GDM1 (cell line): ENCODE data around the gene SUV39H2.
"Not testable (repeated sequence)": the region's sequence is repeated elsewhere in the genome, so short reads cannot be mapped to it uniquely, and the experiment has no call there.

ENCODE experiments used
- DNase-seq: peaks from one replicate; lab custom pipeline; 2025; lab: John Stamatoyannopoulos, UW

The SUV39H2 gene

DNA sequence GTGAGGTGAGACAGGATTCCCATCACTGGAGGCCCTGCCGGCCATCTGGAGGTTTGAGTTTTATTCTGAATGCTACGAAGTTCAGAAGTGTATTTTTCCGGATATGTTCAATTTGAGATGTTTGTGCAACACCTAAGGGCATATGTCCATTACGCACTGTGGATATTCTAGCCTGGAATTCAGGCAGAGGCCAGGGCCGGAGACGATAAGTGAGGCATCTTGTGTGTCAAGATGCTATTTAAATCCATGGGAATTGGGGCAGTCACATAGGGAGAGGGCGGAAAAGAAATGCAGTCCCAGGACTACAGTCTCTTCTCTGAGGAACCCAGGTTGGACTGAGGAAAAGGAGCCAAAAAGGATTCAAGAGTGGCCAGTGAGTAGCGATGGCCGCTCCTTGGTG, 1.9 kb upstream of the SUV39H2 start:
- no peak for DNase-seq

GRCh38 chr10:14879124-14879927, 660 bp downstream of the SUV39H2 start:
- DNase-seq: no peak

DNA sequence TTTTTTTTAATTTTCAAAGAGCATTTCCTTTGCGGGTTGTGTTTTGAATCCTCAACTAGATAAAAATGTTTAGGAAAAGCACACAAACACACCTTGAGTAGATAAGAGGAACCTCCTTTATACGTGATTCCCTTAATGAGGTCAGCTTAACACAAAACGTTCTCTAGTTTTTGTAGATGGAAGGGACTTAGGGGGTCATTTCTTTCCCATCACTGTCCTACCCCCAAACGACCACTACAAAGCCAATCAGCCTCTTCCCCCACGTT, 1.2 kb downstream of the SUV39H2 start:
- no peak for DNase-seq

DNA sequence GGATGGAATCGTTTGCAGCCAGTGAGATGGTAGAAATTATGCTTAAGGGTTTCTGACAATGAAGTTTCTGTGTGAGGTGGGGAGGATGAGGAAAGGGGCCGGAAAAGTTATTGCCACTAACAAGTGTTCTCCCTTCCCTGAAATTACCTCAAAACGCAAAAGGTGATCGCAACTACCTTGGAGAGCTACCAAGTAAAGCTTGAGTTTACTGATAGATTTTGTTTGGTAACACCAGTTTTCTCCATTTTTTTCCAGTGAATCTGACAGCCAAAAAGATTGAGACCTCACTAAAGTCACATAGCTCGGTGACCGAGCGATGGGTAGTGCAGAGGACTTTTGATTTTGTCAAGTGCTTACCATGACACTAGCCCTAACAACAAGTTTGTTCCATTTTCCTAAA, 1.6 kb downstream of the SUV39H2 start:
- no peak for DNase-seq

DNA sequence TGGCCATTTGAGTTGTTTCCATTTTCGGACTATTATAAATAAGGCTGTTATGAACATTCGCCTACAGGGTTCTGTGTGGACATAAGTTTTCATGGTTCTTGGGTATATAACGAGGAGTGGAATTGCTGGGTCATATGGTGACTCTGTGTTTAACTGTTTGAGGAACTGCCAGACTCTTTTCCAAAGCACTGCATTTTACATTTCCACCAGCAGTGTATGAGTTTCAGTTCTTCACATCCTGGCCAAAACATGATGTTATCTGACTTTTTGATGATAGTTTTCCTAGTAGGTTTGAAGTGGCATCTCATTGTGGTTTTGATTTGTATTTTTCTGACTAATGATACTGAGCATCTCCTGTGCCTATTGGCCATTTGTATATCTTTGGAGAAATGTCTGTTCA, 5.4 kb downstream of the SUV39H2 start:
- no peak for DNase-seq

DNA sequence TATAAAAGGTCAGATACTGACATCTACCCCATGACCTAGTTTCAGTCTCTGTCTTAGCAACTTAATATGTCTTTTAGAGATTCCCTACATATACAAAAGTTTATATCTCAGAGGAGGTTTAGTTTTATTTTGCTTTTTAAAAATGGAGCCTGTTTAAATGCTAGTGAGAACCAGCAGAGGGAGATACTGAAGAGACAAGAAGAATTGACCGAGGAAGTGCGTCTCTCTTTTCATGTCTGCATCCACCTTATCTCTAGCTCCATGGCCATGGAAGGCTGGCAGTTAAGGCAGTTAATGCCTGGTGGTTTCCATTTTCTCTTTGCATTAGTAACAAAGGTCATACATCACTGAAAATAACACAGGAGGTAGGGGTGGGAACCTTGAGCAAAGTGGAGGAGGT, 10.7 kb downstream of the SUV39H2 start:
- no peak for DNase-seq

GRCh38 chr10:14891151-14891550, 12.5 kb downstream of the SUV39H2 start:
- DNase-seq: no peak

GRCh38 chr10:14904316-14904732, 25.7 kb downstream of the SUV39H2 start:
- no peak for DNase-seq

- no peak for DNase-seq
Observed at GRCh38 chr10:14904864-14905263, 26.2 kb downstream of the SUV39H2 start.

DNA sequence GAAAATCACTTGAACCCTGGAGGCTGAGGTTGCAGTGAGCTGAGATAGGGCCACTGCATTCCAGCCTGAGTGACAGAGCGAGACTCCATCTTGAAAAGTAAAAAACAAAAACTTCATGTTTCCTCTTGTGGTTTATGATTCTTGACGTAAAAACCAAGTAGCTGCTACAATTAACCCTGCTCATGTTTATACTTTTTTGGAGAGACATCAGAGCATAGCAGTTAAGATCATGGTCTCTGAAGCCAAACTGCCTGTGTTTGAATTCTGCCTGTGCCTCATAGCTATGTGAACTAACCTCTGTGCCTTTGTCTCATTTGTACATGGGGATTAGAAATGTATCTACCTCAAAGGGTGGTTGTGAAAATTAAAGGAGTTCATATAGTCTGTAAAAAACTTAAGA, 27.2 kb downstream of the SUV39H2 start:
- DNase-seq: no peak

- no peak for DNase-seq
Observed at GRCh38 chr10:14906765-14907164, 28.1 kb downstream of the SUV39H2 start.

DNA sequence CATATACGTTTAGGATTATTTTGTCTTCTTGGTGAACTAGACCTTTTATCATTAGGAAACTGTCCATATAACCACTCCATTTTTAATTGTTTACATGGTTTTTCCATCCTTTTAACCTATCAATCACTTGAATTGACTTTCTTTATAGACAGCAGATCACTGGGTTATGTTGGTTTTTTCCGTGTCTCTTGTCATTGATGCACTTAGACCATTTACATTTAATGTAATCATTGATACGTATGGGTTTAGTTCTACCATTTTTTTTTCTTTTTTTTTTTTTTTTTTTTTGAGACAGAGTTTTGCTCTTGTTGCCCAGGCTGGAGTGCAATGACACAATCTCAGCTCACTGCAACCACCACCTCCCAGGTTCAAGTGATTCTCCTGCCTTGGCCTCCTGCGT, 28.9 kb downstream of the SUV39H2 start:
- not testable (repeated sequence) for DNase-seq

DNA sequence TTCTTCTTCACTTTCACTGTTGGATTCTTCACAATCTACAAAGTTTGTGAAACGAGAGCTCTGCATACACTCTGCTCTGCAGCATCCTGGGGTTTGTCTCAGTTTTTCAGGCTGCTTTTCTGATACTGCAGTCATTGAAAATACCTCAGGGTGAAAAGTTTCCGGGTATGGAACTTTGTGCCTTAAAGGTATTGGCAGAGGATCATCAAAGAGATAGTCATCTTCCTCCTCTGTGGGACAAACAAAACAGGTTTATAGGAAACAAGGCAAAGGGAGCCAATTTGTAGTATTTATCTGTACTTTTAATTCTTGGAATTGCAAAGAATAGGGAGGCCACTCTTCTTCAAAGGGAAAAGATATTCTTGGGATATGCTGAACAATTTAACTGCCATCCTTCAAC, 30.4 kb downstream of the SUV39H2 start:
- no peak for DNase-seq

- no peak for DNase-seq
Observed at GRCh38 chr10:14910953-14911352, 32.3 kb downstream of the SUV39H2 start.

GRCh38 chr10:14911801-14912200, 33.1 kb downstream of the SUV39H2 start:
- no peak for DNase-seq

GRCh38 chr10:14916600-14916999, 37.9 kb downstream of the SUV39H2 start:
- no peak for DNase-seq

DNA sequence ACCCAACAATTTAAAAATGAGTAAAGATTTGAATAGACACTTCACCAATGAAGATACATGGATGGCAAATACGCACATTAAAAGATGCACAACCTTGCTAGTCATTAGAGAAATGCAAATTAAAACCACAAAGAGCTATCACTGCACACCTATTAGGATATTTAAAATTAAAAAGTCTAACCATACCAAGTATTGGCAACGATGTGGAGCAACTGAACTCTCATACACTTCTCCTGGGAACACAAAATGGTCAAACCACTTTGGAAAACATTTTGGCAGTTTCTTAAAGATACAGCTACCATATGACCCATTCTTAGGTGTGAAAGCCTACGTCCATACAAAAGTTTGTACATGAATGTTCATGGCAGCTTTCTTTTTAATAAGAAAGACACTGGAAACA, 39.2 kb downstream of the SUV39H2 start:
- DNase-seq: no peak

- DNase-seq: no peak
Observed at GRCh38 chr10:14918964-14919363, 40.3 kb downstream of the SUV39H2 start.

GRCh38 chr10:14924013-14924412, 45.3 kb downstream of the SUV39H2 start:
- DNase-seq: no peak

DNA sequence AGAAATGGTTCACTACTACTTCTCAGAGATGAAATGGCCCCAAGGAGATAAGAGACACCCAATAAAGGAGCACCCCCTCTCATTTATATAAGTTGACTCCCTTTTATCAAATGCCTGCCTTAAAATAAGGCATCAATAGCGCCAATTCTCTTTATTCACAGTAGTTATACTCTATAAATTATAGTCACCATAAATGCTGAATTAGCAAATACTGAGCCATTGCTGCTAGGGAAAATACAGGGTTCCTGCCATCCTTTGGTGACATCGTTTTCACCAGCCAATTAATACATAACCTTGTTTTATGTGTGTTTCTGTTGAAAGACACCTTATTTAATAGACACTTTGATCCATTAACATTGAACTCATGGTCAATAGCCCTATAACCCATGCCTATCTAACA, 46.6 kb downstream of the SUV39H2 start:
- no peak for DNase-seq

GRCh38 chr10:14926061-14926470, 47.4 kb downstream of the SUV39H2 start:
- DNase-seq: no peak

GRCh38 chr10:14926722-14927416, 48.2 kb downstream of the SUV39H2 start:
- no peak for DNase-seq

- DNase-seq: no peak
Observed at GRCh38 chr10:14930610-14931009, 51.9 kb downstream of the SUV39H2 start.

GRCh38 chr10:14936584-14936983, 57.9 kb downstream of the SUV39H2 start:
- DNase-seq: no peak
